ENCODE data around the gene LMX1A.

LMX1A gene

DNA sequence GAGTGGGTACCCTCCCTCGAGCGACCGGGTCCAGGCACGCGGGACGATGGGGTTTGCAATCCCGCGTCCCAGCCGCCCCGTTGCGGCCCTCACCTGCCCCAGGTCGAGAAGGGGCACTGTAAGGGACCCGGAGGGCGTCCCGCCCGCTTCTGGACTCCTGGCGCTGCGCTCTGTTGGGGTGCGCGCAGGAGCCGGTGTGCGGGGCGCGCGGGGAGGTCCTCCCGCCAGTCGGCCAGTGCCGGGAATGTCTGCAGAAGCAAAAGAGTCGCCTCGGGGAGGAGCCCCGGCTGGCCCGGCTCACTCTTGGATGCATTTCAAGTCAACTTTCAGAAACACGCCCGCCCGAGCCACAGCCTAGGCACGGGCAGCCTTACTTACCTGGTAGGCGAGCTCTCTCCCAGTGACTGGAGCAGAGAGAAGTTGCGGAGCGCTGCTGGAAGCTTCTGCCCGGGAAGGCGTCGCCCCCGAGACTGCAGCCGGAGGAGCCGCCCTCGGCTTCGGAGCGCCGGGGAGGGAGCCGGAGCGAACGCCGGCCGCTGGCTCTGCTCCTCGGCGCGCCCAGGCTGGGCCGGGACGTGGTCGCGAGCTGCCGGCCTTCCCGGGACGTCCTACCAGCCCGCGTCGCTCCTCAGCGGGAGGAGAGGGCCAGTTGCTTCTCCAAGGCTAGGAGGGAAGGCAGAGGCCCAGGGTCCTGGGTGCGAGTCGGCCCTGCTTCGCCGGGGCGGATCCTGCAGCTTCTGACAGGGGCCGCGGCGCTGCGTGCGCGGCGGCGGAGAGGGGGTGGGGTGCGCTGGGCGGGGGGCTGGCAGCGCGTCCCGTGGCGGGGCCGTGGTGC is at the start of gene LMX1A:
TSS of gene LMX1A (minus strand) at position 739 of the 835 bp plus-strand sequence. CDS start 1,156 bp downstream, outside the sequence.
- no peak for DNase-seq
- in situ Hi-C loops (cut with MboI; ENCODE audit: low pct_unique_long_range_greater_than_20kb, low sequenced_read_pairs), result no loop called here

- peak; percentile 45 for DNase-seq
- in situ Hi-C loops (cut with MboI; ENCODE audit: low pct_unique_long_range_greater_than_20kb, low sequenced_read_pairs), result loop anchor here (10.0 kb wide), 1 partner anchor 181 kb away; no protein-coding TSS in a partner anchor
Observed at GRCh38 chr1:165403835-165404482, 47.4 kb upstream of the LMX1A start.

DNA sequence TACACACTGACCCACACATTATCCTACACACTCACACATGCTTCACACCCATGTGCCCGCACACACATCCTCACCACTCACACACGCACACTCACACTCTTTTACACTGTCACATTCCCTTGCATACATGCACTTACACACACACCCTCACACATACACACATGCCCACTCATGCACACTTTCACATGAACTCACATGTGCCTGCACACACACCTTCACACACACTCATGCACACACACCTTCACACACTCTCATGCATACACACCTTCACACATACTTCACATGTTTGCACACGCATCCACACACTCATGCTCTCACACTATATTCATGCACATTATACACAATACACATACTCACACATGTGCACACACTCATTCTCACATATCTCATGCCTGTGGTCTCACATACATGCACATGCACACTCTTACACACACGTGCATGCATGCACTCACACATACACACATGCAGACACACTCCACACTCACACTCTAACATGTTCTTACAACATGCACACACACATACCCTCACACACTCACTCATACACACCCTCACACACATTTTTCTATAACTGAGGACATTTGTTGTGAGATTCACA is 46.1 kb upstream of the LMX1A start:
- in situ Hi-C loops (cut with MboI; ENCODE audit: low pct_unique_long_range_greater_than_20kb, low sequenced_read_pairs), result loop anchor here (10.0 kb wide), 1 partner anchor 182 kb away; no protein-coding TSS in a partner anchor
- DNase-seq, result no peak

DNA sequence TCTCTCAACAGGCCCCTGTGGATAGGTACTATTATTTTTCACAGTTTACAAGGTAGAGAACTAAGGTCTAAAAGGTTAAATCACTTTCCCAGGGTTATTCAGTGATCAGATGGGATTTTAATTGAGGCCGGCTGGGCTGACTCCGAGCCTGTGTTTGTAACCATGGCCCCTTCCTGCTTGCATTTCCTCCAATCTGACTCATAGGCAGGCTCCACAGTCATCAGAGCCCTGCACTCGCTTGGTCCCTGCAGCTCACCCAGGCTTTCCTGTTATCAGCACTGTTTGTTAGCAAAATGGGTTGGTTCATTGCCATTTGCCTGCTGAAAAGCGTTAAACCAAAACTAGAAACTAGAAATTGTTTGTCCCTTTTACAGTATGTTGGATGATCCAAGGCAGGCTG is 41.4 kb upstream of the LMX1A start:
- peak; percentile 9 for DNase-seq
- in situ Hi-C loops (cut with MboI; ENCODE audit: low pct_unique_long_range_greater_than_20kb, low sequenced_read_pairs), result loop anchor here (25.0 kb wide), 1 partner anchor 514 kb away; no protein-coding TSS in a partner anchor

DNA sequence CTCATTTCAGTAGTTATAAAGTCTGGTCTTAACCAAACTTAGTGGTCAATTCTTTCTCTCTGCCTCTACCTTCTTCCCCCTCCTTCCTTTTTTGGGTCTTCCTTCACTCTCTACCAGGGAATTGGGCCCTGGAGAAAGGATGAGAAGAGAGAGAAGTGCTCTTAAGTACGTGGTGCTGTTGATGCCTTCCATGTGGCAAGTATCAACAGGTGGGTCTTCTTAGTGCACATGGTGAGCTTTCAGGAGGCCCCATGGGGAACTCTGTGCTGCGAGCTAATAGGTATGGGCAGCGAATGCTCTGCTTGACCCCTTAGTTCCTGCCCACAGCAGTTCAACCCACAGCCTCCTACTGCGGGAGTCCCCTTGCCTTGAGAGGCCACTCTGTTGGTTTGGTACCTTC is 39.4 kb upstream of the LMX1A start:
- no peak for DNase-seq
- in situ Hi-C loops (cut with MboI; ENCODE audit: low pct_unique_long_range_greater_than_20kb, low sequenced_read_pairs), result loop anchor here (25.0 kb wide), 1 partner anchor 516 kb away; no protein-coding TSS in a partner anchor

DNA sequence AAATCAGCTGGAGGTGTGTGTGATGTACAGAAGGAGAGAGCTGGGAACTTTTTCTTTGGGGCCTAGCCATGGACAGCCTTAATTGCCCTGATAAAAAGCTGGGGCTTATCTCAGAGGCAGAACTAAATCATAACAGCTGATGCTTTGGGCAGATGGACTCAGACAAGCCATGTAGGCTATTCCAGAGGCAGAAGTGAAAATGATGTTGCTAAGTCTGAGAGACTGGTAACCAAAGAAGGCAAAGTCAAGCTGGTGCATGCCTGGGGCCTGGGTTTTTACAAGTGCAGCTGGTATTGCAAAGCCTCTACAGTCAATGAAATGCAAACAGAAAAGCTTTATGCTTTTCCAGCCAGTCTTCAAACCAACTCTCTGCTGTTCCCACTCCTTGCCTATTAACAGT is 39.0 kb upstream of the LMX1A start:
- no peak for DNase-seq
- in situ Hi-C loops (cut with MboI; ENCODE audit: low pct_unique_long_range_greater_than_20kb, low sequenced_read_pairs), result loop anchor here (25.0 kb wide), 1 partner anchor 517 kb away; no protein-coding TSS in a partner anchor

DNA sequence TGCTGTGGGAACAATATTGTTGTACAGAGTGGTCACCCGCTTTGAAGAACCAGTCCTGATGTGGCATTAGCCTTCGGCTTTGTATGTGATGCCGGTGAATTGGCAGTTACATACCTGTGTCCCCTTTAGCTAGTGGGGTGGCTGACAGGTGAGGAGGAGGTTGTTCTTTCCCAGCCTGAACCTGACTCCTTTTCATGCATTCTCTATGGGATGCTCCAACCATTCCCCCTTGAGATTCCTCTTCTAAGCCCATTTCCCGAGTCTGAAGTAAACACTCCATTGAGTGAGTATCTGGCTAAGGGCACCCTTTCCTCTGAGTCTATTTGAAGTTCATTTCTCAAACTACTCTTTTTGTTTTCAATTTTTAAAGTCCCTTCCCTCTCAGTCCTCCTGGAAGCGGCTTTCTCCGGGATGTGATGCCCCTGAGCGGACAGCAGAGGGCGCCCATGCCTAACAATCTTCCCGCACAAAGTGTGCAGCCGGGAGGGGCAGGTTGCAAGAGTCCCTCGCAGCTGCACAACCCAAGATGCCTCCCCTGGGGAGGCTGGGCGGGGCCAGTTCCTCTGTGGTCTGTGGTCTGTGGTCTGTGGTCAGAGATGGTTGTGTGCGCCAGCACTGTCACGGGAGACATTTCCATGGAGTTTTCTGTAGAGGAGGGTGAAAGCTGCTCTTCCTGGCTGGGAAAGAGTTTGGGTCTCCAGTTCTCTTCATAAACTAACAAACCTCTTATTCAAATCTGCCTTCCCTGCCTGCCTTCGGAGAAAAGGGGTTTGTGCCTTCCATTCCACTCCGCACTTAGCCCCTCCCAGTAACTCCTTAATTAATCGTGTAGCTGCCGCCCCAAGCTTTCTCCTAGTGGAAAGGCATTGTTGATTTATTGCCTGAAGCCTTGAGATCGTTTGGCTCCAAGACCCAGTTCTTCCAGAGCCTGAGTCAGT is 36.4 kb upstream of the LMX1A start:
- in situ Hi-C loops (cut with MboI; ENCODE audit: low pct_unique_long_range_greater_than_20kb, low sequenced_read_pairs), result loop anchor here (25.0 kb wide), 1 partner anchor 519 kb away; no protein-coding TSS in a partner anchor
- DNase-seq, result peak; percentile 98

GRCh38 chr1:165389609-165390008 is 33.1 kb upstream of the LMX1A start:
- in situ Hi-C loops (cut with MboI; ENCODE audit: low pct_unique_long_range_greater_than_20kb, low sequenced_read_pairs), result loop anchor here (25.0 kb wide), 1 partner anchor 523 kb away; no protein-coding TSS in a partner anchor
- no peak for DNase-seq

GRCh38 chr1:165387961-165388360 is 31.4 kb upstream of the LMX1A start:
- in situ Hi-C loops (cut with MboI; ENCODE audit: low pct_unique_long_range_greater_than_20kb, low sequenced_read_pairs), result loop anchor here (25.0 kb wide), 1 partner anchor 524 kb away; no protein-coding TSS in a partner anchor

DNA sequence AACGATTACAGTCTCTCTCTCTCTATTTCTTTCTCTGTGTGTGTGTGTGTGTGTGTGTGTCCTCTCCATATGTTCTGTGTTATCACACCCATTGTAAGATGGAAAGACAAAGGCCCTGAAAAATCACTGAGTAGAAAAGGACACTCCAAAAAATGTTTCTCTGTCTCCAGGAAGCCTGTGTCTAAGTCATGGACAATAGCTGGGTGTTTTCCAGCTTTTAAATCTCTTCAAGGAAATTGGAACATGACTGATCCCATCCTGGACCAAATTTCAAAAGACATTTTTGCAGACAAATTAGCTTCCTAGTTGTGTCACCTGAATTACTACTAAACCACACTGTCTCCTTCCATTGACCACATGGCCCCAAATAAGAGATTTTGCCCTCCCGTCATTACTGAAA is 31.0 kb upstream of the LMX1A start:
- in situ Hi-C loops (cut with MboI; ENCODE audit: low pct_unique_long_range_greater_than_20kb, low sequenced_read_pairs), result loop anchor here (25.0 kb wide), 1 partner anchor 525 kb away; no protein-coding TSS in a partner anchor
- DNase-seq, result no peak

More at GRCh38 chr1:165387961-165388360, 31.4 kb upstream of the LMX1A start:
- no peak for DNase-seq

- in situ Hi-C loops (cut with MboI; ENCODE audit: low pct_unique_long_range_greater_than_20kb, low sequenced_read_pairs), result loop anchor here (25.0 kb wide), 1 partner anchor 528 kb away; no protein-coding TSS in a partner anchor
Observed at GRCh38 chr1:165383599-165384405, 27.3 kb upstream of the LMX1A start.

DNA sequence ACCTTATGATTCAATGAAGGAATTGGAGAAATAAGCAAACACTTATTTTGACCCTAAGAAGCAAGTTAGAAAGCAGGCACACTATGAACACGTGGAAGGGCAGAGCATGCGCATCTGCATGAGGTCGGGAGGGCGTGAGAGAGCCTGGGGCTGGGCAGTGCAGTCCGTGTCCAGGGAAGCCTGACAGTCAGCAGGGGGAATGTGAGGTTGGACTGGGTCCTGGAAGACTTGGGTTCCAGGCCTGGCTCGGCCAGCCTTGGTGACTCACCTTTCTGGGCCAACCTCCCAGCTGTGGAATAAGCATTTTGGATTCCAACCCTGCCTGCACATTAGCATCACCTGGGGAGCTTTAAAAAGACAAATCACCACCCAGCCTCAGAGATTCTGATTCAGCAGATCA is 26.6 kb upstream of the LMX1A start:
- no peak for DNase-seq
- in situ Hi-C loops (cut with MboI; ENCODE audit: low pct_unique_long_range_greater_than_20kb, low sequenced_read_pairs), result loop anchor here (25.0 kb wide), 1 partner anchor 529 kb away; no protein-coding TSS in a partner anchor

More at GRCh38 chr1:165383599-165384405, 27.3 kb upstream of the LMX1A start:
- DNase-seq, result no peak

DNA sequence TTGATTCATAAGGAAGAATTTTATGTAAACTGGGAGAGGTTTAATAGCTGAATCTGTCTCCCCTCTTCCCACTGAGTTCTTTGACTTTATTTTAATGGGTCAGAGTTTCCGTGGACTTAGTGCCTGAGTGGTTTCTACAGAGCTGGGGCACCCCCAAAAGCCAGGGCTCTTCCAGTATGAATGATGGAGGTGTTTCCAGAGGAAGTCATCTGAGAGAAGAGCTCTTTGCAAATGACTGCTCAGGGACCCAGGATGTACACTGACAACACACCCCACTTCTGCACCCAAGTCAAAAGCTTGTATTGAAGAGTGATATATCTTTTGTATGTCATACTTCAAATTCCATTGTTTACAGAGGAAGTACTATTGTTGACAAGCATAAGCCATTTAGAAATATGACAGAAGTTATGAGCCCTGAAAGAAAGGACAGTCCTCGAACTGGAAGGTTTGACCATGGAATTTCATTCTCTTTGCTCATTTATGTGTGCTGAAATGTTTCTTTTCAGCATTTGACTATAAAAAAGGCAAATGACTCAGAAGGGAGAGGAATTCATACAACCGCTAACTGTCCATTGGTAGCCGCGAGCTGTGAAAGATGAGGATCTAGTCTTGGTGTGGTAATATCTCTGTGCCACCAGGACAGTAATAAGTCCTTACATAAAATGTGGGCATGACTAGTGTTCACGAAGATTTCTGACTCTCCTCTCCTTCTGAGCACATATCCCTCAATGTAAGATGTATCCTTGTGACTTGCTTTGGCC is 25.4 kb upstream of the LMX1A start:
- DNase-seq, result no peak
- in situ Hi-C loops (cut with MboI; ENCODE audit: low pct_unique_long_range_greater_than_20kb, low sequenced_read_pairs), result loop anchor here (25.0 kb wide), 1 partner anchor 530 kb away; no protein-coding TSS in a partner anchor

- in situ Hi-C loops (cut with MboI; ENCODE audit: low pct_unique_long_range_greater_than_20kb, low sequenced_read_pairs), result loop anchor here (25.0 kb wide), 1 partner anchor 535 kb away; no protein-coding TSS in a partner anchor
- no peak for DNase-seq
Observed at GRCh38 chr1:165376811-165377311, 20.3 kb upstream of the LMX1A start.

DNA sequence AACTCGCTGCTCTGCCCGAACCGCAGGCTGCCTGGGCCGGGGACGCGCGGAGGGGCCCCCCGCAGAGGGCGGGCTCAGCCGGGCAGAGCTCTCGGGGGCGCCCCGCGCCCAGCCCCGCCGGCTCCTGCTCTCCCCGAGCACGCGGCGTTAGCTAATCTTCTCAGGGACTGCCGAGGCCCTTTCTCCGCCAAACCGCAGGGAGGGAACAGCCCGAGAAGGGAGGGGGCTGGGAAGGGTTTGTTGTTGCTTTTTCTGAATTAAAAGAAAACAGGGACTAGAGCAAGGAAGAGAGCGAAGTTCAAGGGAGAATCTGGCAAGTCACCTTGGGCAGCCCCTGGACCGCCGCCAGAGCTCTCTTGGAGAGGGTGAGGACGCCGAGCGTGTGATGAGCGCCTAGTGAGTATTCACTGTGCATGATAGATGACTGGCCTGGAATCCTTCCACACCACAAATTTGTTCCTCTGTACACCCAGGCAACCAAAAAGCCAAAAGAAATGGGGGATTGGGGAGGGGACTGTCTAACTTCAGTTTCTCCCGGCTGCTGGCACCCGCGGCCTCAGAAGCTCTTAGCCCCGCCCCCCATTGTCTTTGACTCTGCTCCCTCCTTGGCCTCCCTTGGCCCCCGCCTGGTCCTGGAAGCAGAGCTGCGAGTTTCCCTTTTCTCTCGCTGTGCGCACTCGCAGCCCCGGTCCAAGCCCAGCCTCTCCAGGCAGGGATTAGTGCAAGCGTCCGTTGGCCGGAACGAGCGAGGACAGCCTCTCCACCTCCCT is 19.7 kb upstream of the LMX1A start:
- DNase-seq, result peak; percentile 74
- in situ Hi-C loops (cut with MboI; ENCODE audit: low pct_unique_long_range_greater_than_20kb, low sequenced_read_pairs), result loop anchor here (25.0 kb wide), 1 partner anchor 536 kb away; no protein-coding TSS in a partner anchor

GRCh38 chr1:165375623-165376022 is 19.1 kb upstream of the LMX1A start:
- in situ Hi-C loops (cut with MboI; ENCODE audit: low pct_unique_long_range_greater_than_20kb, low sequenced_read_pairs), result loop anchor here (25.0 kb wide), 1 partner anchor 537 kb away; no protein-coding TSS in a partner anchor
- no peak for DNase-seq

Data from KBM-7 (cell line).